Islet of Langerhans (tissue), 1 donor: ENCODE results near the gene MTERF1.
"Not testable (repeated sequence)": the region's sequence is repeated elsewhere in the genome, so short reads cannot be mapped to it uniquely, and the experiment has no call there.

Experiments used
- FAIRE-seq: peaks from one replicate; lab custom pipeline; 2011; peaks lifted over from hg19 to GRCh38; lab: Jason Lieb, UNC

Gene MTERF1

GRCh38 chr7:91883676-91884362, 3.3 kb upstream of the MTERF1 start:
- FAIRE-seq, result no peak

- no peak for FAIRE-seq
These were observed 488 bp downstream of the MTERF1 start for GRCh38 chr7:91880016-91880412.

GRCh38 chr7:91876391-91877133, 3.9 kb downstream of the MTERF1 start:
- FAIRE-seq, result no peak

- peak; percentile 27 for FAIRE-seq
These were observed 4.7 kb downstream of the MTERF1 start for GRCh38 chr7:91875851-91876250.

GRCh38 chr7:91872928-91873327, 7.6 kb downstream of the MTERF1 start:
- FAIRE-seq, result no peak

- FAIRE-seq, result no peak
These were observed 8.4 kb downstream of the MTERF1 start for GRCh38 chr7:91872069-91872468.

GRCh38 chr7:91869661-91870060, 10.8 kb downstream of the MTERF1 start:
- FAIRE-seq, result no peak

- FAIRE-seq, result no peak
These were observed 13.8 kb downstream of the MTERF1 start for GRCh38 chr7:91866599-91867148.

- no peak for FAIRE-seq
These were observed 15.0 kb downstream of the MTERF1 start for GRCh38 chr7:91865511-91865910.

GRCh38 chr7:91864604-91865003, 15.9 kb downstream of the MTERF1 start:
- FAIRE-seq, result not testable (repeated sequence)

GRCh38 chr7:91864070-91864469, 16.4 kb downstream of the MTERF1 start:
- FAIRE-seq, result no peak

GRCh38 chr7:91852263-91852741, 28.2 kb downstream of the MTERF1 start:
- FAIRE-seq, result no peak

- FAIRE-seq, result no peak
These were observed 30.0 kb downstream of the MTERF1 start for GRCh38 chr7:91850455-91850854.

GRCh38 chr7:91847876-91848588, 32.5 kb downstream of the MTERF1 start:
- no peak for FAIRE-seq

- no peak for FAIRE-seq
These were observed 33.3 kb downstream of the MTERF1 start for GRCh38 chr7:91847231-91847630.

- no peak for FAIRE-seq
These were observed 34.1 kb downstream of the MTERF1 start for GRCh38 chr7:91846436-91846835.

- FAIRE-seq, result no peak
These were observed 36.7 kb downstream of the MTERF1 start for GRCh38 chr7:91843831-91844230.

GRCh38 chr7:91838439-91838838, 42.1 kb downstream of the MTERF1 start:
- no peak for FAIRE-seq

- no peak for FAIRE-seq
These were observed 43.0 kb downstream of the MTERF1 start for GRCh38 chr7:91837397-91838070.

- FAIRE-seq, result no peak
These were observed 44.6 kb downstream of the MTERF1 start for GRCh38 chr7:91835826-91836368.

GRCh38 chr7:91835091-91835825, 45.2 kb downstream of the MTERF1 start:
- FAIRE-seq, result no peak
